HG03520 (cell line): ENCODE results near the gene ATAD3A.

Source experiments
- ATAC-seq: cut with Tn5 transposase; IDR thresholded peaks from one replicate; pipeline ENCODE4 v1.9.1; 2021; ENCODE audit warnings: mild to moderate bottlenecking, moderate library complexity; ENCODE audit not compliant: unreplicated experiment

Gene ATAD3A

GRCh38 chr1:1538334-1538733 is 26.4 kb downstream of the ATAD3A start:
- no peak for ATAC-seq

GRCh38 chr1:1538989-1539309 is 27.0 kb downstream of the ATAD3A start:
- no peak for ATAC-seq

- ATAC-seq, result no peak
Observed at GRCh38 chr1:1539310-1540089, 27.5 kb downstream of the ATAD3A start.

GRCh38 chr1:1540090-1540817 is 28.3 kb downstream of the ATAD3A start, which contains the start of gene TMEM240:
TMEM240 (minus strand) TSS chr1:1540624; CDS start chr1:1540346, 278 bp downstream.
- ATAC-seq, result no peak

GRCh38 chr1:1540818-1541628 is 29.1 kb downstream of the ATAD3A start:
- ATAC-seq, result no peak

GRCh38 chr1:1541956-1542765 is 30.2 kb downstream of the ATAD3A start:
- ATAC-seq, result no peak

- no peak for ATAC-seq
Observed at GRCh38 chr1:1542766-1543705, 31.1 kb downstream of the ATAD3A start.

- no peak for ATAC-seq
Observed at GRCh38 chr1:1543706-1544099, 31.7 kb downstream of the ATAD3A start.

- no peak for ATAC-seq
Observed at GRCh38 chr1:1544544-1544943, 32.6 kb downstream of the ATAD3A start.

GRCh38 chr1:1545946-1546737 is 34.2 kb downstream of the ATAD3A start:
- no peak for ATAC-seq

- no peak for ATAC-seq
Observed at GRCh38 chr1:1547011-1547410, 35.0 kb downstream of the ATAD3A start.

- ATAC-seq, result no peak
Observed at GRCh38 chr1:1547476-1547875, 35.5 kb downstream of the ATAD3A start.

GRCh38 chr1:1548591-1548990 is 36.6 kb downstream of the ATAD3A start:
- no peak for ATAC-seq

GRCh38 chr1:1550087-1550486 is 38.1 kb downstream of the ATAD3A start:
- ATAC-seq, result no peak

GRCh38 chr1:1550591-1551432 is 38.9 kb downstream of the ATAD3A start:
- ATAC-seq, result no peak

GRCh38 chr1:1551524-1552262 is 39.7 kb downstream of the ATAD3A start:
- no peak for ATAC-seq

GRCh38 chr1:1552263-1552639 is 40.3 kb downstream of the ATAD3A start:
- ATAC-seq, result no peak
